HG03439 (cell line): ENCODE measurements around the gene FAM110A.
"Not testable (repeated sequence)": the region's sequence is repeated elsewhere in the genome, so short reads cannot be mapped to it uniquely, and the experiment has no call there.

Source experiments
- ATAC-seq: cut with Tn5 transposase; IDR thresholded peaks from one replicate; pipeline ENCODE4 v1.9.1; 2021; ENCODE audit warnings: mild to moderate bottlenecking, moderate library complexity; ENCODE audit not compliant: unreplicated experiment

Gene FAM110A

DNA sequence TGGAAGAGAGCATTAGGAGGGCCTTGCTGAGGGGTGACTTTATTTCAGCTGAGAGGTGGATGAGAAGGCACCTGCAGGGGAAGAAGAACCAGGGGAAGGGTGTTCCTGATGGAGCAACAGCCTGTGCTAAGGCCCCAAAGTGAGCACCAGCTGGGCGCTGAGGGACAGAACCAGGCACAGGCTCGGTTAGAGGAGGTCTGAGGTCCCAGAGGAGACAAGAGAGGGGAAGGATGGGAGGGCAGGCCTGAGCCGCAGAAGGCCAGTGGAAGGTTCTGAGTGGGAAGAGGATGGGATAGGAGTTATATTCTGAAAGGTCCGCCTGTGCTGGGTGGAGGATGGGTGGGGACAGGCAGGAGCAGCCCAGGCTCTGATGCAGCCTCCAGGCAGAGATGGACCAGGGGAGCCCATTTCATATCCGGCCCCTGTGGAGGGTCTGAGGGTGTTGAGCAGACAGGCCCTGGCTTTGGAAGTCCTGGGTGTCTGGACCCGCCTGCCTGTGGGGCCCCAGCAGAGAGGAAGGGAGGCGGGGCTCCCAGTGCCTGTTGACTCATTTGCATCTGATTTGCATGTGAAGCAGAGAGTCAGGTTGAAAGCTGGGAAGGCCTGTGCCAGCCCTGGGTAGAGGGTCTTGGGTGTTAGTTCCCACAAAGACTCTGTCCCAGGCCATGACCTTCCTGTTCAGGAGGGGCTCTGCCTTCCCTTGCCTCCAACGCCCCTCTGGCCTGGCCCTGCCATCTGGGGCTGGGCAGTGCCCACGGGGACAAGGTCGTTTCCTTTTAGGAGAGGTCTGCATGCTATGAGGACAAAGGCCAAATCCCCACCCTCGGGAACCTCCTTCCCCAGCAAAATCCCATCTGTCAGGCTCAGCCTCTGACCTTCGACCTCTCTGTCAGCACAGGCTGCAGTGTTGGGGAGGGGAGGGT, 10.6 kb upstream of the FAM110A start:
- ATAC-seq, result no peak

DNA sequence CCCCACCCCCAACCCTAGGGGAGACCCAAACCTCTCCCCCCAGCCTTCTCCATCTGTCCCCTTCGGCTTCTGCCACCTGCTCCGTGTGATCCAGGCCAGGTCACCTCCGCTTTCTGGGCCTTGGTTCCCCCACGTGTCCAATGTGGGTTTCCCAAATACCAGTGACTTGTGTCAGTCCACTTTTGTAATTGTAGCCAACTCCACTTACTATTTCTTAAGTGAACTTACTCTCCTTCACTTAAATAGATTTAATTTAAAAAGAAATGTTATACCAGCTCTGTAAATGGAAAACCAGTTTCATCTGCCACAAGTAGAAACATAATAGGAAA, 10.0 kb upstream of the FAM110A start:
- ATAC-seq, result no peak

DNA sequence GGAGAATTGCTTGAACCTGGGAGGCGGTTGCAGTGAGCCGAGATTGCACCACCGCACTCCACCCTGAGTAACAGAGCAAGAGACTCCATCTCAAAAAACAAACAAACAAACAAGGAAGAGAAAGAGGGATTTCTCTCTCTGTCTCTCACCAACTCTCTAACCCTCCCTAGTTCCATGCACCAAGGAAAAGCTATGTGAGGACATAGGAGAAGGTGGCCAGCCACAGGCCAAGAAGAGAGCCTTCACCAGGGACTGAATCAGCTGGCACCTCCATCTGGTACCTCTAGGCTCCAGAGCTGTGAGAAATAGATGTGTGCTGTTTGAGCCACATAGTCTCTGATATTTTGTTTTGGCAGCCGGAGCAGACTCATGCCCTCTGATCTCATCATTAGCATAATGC, 9.0 kb upstream of the FAM110A start:
- no peak for ATAC-seq

DNA sequence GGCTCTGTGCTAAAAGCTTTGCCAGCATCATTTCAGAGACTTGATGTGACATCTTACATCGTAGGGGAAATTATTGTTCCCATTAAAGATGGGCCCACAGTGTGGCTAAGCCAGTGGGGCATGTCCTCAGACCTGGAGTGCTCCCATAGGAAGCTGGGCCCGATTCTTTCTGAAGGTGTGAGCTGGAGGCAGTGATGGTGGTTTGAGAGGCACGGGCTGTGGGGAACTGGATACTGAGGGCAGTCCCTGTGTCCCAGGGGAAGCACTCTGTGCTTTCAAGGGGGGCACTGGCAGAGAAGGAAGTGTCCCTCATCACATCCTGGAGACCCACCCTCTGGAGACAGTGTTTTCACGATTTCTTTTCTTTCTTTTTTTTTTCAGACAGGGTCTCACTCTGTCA, 8.6 kb upstream of the FAM110A start:
- no peak for ATAC-seq

DNA sequence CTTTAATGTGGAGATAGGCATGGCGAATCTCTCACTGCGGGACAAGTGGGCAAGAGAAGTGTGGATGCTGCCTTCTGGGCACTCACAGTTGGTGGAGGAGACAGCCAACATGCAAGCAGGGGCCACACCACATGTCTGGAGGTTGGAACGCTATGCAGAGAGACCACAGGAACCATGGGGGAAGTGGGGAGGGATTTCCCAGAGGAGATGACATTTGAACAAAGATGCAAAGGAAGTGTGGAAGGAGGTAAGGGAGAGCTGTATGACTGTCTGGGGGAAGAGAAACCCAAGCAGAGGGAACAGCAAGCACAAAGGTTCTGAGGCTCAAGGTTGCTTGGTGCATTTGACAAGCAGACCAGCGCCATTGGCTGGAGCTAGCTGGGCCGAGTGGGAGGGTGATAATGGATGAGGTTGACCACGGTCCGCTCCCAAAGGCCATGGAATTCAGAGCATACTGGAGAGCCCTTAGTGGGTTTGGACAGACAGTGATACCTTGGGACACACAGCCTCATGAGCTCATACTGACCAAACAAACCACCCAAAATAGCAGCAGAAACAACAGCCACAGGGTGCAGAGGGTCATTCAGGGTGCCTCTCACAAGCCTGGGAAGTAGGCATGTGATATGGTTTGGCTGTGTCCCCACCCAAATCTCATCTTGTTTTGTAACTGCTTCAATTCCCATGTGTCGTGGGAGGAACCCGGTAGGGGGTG, 7.6 kb upstream of the FAM110A start:
- no peak for ATAC-seq

DNA sequence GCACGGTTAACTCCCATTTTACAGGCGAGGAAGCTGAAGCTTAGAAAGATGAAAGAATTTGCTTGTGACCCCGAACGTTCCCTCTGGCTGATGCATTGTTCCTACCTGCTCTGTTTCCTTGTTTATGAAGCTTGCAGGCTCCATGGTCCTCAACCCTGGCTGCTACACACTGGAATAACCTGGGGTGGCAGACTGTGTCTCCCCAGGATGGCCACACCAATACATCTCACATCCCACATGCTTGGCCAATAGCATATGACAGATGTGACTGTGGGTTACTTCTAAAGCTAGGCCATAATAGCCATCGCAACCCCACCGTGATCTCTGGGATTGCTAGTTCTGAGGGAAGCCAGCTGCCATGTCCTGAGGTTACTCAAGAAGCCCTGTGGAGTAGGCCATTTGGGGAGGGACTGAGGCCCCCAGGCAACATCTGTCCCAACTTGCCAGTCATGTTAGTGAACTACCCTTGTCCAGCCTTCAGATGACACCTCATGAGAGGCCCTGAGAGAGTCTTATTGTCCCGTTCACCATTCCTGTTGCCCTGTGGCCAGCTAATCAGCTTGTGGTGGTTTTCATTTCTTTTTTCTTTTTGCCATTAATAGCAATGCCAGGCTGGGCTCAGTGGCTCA, 6.7 kb upstream of the FAM110A start:
- no peak for ATAC-seq

DNA sequence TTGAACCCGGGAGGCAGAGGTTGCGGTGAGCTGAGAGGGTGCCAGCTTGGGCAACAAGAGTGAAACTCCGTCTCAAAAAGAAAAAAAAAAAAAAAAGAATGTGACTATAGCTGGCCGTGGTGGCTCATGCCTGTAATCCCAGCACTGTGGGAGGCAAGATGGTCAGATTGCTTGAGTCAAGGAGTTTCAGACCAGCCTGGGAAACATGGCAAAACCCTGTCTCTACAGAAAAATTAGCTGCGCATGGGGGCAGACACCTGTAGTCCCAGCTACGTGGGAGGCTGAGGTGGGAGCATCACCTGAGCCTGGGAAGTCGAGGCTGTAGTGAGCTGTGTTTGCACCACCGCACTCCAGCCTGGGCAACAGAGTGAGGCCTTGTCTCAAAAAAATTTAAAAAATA, 5.5 kb upstream of the FAM110A start:
- not testable (repeated sequence) for ATAC-seq

DNA sequence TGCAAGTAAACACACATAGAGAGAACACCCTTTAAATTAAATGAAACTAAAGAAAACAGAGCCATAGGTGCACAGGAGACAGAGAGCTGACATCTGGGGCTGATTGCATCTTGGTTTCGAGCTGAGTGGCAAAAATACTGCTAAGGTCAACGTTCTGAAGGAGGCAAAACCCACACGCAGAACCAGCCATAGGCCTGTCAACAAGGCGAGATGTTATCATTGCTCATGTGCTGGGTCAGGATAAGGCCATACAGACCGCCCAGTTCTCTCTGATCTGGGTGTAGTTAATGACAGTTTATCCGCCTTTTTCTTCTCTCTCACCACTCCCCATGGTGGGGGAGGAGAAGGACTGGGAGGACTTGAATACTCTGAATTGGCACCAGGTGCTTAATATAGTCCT, 4.5 kb upstream of the FAM110A start:
- ATAC-seq, result no peak

DNA sequence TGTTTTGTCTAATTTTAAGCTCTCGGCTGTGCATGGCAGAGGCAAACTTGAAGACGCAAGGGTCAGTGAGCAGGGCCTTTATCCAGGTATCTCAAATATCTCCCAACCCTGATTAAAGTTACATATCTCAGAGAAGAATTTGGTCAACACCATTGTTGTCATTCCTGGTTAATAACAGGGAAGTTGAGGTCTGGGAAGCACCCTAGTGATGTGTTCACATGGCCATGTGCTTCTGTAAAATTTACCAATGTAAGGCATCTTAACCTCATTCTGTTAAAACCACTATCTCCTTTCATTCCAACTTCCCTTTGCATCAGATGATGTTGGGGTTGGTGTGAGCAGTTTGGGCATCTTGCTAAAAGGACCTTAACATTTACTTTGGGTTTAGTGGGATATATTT, 4.0 kb upstream of the FAM110A start:
- ATAC-seq, result no peak

DNA sequence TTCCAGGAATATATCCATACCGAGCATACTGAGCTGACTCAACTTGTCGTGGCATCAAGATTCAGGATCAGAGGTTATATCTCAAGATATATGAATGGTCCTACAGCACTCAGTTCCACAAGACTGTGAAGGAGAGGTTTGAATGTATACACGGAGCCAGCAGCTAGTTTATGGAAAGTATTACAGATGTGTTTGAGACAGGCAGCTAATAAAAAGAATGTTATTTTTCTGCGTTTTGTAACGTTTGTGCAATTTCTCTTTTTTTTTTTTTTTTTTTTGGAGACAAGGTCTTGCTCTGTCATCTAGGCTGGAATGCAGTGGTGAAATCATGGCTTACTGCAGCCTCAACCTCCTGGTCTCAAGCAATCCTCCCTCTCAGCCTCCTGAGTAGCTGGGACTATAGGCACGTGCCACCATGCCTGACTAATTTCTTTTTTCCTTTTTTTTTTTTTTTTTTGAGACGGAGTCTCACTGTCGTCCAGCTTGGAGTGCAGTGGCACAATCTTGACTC, 3.4 kb upstream of the FAM110A start:
- ATAC-seq, result no peak

DNA sequence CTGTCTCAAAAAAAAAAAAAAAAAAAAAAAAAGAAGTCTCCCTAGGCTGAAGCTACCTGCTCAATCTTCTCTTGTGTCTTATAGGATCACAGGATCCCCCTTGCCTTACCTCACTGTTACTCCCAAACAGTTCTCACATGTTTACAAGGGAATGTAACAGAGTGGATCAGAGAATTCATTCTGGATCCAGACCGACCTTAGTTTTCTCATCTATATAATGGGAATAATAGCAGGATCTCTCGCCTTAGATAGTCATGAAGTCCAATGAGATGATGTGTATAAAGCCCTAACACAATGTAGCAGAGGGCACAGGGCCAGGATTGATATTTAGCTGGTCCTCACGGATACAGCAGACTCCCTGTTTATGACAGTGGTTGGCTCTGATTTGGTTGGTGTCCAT, 2.3 kb upstream of the FAM110A start:
- no peak for ATAC-seq

DNA sequence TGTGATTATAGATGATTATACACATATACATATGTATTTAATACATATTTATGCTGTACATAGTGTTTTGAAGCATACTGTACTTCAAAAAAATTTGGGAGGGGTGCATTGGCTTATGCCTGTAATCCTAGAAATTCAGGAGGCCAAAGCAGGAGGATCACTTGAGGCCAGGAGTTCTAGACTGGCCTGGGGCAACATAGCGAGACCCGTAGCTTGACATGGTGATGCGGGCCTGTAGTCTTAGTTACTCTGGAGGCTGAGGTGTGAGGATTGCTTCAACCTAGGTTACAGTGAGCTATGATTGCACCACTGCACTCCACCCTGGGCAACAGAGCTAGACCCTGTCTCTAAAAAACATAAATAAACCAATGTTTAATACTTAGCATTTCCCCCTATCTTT, 1.6 kb upstream of the FAM110A start:
- no peak for ATAC-seq

DNA sequence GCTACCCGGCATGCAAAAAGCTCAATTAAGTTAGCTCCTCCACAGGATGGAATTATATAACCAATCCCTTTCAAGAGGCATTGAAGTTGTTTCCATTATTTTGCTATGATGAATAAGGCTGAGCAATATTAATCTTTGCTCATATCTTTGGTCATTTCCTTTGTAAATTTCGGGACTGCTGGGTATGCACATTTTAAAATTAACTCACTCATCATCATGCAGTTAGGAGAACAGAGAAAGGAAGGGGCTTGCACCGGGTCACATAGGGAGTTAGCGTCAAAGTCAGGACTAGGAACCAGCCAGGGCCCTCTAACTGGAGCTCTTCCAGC, 430 bp upstream of the FAM110A start:
- ATAC-seq, result no peak

DNA sequence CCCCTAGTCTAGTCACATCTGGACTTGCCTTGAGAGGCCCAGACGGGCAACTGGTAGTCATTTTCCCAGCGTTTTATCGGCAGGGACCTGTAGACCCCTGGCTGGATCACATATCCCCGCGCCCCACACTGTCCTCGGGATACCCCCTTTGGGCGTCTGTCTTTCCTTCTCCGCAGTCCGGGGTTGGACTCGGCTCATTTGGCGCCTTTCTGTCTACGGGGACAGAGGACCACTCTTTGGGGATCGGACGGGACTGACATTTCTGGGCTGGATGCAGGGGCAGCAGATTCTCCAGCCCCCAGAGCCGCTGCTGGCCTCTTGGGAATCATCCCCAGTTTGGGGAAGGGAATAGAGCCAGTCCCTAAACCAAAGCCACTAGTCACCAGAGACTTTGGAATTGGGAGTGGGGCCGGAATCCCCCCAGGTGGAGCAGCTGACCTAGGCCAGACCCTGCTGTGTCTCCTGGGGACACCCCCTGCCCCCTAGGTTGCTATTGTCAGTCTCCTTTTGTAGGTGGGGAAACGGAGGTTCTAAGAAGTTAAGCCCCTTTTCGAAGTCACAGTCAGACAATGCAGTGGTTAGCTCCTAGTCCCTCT, 734 bp downstream of the FAM110A start:
- ATAC-seq, result peak; percentile 9

DNA sequence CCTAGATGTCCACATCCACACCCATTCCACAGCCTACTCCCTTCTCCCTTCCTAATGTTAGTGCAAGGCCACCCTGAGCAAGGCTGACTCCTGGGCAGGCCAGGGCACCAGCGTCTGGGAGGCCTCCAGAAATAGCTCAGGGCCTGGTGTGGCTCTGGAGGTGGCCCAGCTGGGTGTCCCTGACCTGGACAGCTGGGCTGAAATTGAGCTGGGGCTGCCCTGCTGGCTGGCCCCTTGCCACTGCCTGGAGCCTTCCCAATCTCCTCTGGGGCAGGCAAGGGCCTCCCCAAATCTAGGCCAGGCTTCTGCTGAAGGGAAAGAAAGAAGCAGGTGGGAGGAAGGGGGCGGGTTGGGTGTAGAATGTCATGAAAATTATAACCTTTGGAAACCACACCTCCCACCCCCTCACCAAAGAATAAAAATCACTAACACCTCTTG, 2.1 kb downstream of the FAM110A start:
- no peak for ATAC-seq

DNA sequence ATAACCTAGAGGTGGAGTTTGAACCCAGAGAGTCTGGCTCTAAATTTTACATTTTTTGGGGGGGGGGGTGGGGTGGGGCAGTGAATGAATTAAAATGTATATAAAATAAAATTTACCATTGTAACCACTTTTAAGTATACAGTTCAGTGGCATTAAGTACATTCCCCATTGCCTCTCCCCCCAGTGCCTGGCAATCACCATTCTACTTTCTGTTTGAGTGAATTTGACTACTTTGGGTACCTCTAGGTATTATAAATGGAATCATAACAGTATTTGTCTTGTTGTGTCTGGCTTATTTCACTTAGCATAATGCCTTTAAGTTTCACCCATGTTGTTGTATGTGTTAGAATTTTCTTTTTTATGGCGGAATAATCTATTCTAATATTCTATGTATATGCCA, 2.7 kb downstream of the FAM110A start:
- no peak for ATAC-seq

DNA sequence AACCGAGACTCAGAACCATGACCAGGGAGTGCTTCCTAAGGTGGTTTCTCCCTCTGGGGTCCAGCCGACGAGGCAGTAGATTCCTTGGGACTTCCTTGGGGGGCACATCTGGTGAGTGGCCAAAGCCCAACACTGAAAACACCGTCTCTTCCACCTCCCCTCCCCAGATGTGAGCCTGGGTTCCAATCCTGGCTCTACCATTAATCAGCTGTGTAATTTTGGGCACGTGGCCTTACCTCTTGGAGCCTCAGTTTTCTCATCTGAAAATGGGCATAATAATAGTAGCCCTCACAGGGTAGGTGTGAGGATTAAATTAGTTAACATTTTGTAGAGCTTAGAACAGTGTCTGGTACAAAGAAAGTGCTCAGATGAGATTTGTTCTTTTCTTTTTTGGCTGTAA, 5.5 kb downstream of the FAM110A start:
- ATAC-seq, result no peak

DNA sequence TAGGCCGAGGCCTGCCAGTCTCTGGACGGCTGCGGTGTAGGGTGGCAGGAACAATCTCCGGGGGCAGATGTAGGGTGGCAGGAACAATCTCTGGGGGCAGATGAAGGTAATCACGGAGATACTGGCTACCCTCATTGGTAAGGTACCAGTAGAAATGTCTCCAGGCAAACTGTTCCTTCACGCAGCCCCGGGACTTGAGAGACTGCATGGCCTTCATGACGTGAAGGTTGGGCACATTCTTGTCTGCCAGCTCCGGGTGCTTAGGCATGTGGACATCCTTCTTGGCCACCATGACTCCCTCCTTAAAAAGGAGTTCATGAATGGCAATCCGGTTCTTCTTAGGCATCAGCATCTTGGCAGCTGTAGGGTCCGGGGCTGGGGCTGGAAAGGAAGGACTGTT, 6.1 kb downstream of the FAM110A start:
- no peak for ATAC-seq

DNA sequence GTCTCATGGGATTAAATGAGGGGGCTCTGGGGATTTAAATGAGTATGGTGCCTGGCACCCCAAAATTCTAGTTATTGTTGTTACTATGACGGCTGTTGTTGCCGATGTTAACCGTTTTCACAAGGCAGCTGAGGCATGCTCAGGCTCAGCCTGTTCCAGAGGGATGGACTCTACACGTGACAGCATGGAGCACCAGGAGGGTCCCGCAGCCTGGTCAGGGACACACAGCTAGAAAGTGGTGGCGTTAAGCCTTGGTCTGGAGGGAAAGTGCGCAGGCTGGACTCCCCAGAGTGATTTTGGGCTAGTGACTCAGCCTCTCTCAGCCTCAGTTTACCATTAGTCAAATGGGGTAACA, 7.0 kb downstream of the FAM110A start:
- ATAC-seq, result no peak

DNA sequence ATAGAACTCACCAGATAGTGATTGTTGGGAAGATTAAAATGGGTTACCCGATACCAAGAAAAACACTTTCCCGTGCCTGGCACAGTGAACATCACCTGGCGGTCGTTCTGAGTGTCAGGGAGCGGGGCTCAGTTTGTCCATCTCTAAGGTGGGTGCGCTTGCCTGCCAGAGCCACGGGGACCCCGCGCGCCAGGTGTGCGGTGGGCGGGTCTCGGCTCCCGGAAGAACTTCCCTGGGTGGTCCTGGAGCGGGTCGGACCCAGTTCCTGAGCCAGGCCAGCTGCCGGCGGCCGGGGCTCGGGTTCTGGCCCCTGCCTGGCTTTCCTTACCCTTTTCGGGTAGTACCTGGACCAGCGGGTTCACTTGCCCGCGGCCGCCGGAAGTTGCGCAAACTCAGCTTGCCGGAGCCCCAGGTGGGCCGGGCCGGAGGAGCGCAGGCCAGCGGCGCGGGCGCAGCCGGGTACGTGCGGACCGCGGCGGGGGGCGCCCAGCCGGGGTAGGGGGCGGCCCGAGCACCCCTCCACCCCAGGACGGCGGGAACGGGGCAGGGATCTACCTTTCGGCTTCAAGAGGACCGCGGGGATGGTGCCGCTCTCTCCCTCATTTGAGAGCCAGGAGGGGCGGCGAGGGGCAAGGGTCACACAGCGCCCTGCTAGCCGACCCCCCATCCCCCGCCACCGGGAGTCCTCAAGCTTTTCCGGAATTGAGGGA, 7.5 kb downstream of the FAM110A start:
- ATAC-seq, result no peak
